ENCODE data around the gene AGAP1.

AGAP1 gene

GRCh38 chr2:235658351-235659174 is 164.7 kb downstream of the AGAP1 start:
- in situ Hi-C loops (cut with MboI; ENCODE audit: low sequenced_read_pairs): no loop called here

- in situ Hi-C loops (cut with MboI; ENCODE audit: low sequenced_read_pairs): no loop called here
Measured at GRCh38 chr2:235659767-235660322, 166.0 kb downstream of the AGAP1 start.

GRCh38 chr2:235660484-235661082 is 166.7 kb downstream of the AGAP1 start:
- in situ Hi-C loops (cut with MboI; ENCODE audit: low sequenced_read_pairs): no loop called here

GRCh38 chr2:235661167-235661937 is 167.5 kb downstream of the AGAP1 start:
- in situ Hi-C loops (cut with MboI; ENCODE audit: low sequenced_read_pairs): no loop called here

- in situ Hi-C loops (cut with MboI; ENCODE audit: low sequenced_read_pairs): no loop called here
Measured at GRCh38 chr2:235661952-235662351, 168.1 kb downstream of the AGAP1 start.

GRCh38 chr2:235663875-235664274 is 170.0 kb downstream of the AGAP1 start:
- in situ Hi-C loops (cut with MboI; ENCODE audit: low sequenced_read_pairs): no loop called here

GRCh38 chr2:235665661-235666212 is 171.9 kb downstream of the AGAP1 start:
- in situ Hi-C loops (cut with MboI; ENCODE audit: low sequenced_read_pairs): no loop called here

GRCh38 chr2:235666213-235666781 is 172.5 kb downstream of the AGAP1 start:
- in situ Hi-C loops (cut with MboI; ENCODE audit: low sequenced_read_pairs): no loop called here

- in situ Hi-C loops (cut with MboI; ENCODE audit: low sequenced_read_pairs): no loop called here
Measured at GRCh38 chr2:235668782-235669181, 174.9 kb downstream of the AGAP1 start.

GRCh38 chr2:235669269-235669831 is 175.5 kb downstream of the AGAP1 start:
- in situ Hi-C loops (cut with MboI; ENCODE audit: low sequenced_read_pairs): no loop called here

GRCh38 chr2:235669983-235670962 is 176.4 kb downstream of the AGAP1 start:
- in situ Hi-C loops (cut with MboI; ENCODE audit: low sequenced_read_pairs): no loop called here

- in situ Hi-C loops (cut with MboI; ENCODE audit: low sequenced_read_pairs): no loop called here
Measured at GRCh38 chr2:235670974-235671787, 177.3 kb downstream of the AGAP1 start.

GRCh38 chr2:235672720-235673119 is 178.9 kb downstream of the AGAP1 start:
- in situ Hi-C loops (cut with MboI; ENCODE audit: low sequenced_read_pairs): no loop called here

- in situ Hi-C loops (cut with MboI; ENCODE audit: low sequenced_read_pairs): no loop called here
Measured at GRCh38 chr2:235674146-235674545, 180.3 kb downstream of the AGAP1 start.

GRCh38 chr2:235674812-235675211 is 181.0 kb downstream of the AGAP1 start:
- in situ Hi-C loops (cut with MboI; ENCODE audit: low sequenced_read_pairs): no loop called here

- in situ Hi-C loops (cut with MboI; ENCODE audit: low sequenced_read_pairs): no loop called here
Measured at GRCh38 chr2:235675678-235676535, 182.1 kb downstream of the AGAP1 start.

- in situ Hi-C loops (cut with MboI; ENCODE audit: low sequenced_read_pairs): no loop called here
Measured at GRCh38 chr2:235676536-235676799, 182.6 kb downstream of the AGAP1 start.

Measured in hTERT RPE-1 (cell line).